ENCODE measurements around the gene SLC8A1.

Gene SLC8A1

GRCh38 chr2:40285391-40285790 lies 166.5 kb downstream of the SLC8A1 start:
- no peak for DNase-seq (ENCODE audit: low spot score)
- Histone ChIP-seq H3K4me3 (no peak overlapping the region), H3K27ac (no peak overlapping the region)
- TF ChIP-seq CTCF (IDR thresholded peaks at IDR 0.05), result no peak

GRCh38 chr2:40284797-40285196 lies 167.1 kb downstream of the SLC8A1 start:
- no peak overlapping the region for H3K27ac ChIP-seq
- DNase-seq (ENCODE audit: low spot score), result no peak
- no peak for TF ChIP-seq CTCF (IDR thresholded peaks at IDR 0.05)
- H3K4me3 ChIP-seq, result no peak overlapping the region

GRCh38 chr2:40283111-40283909 lies 168.6 kb downstream of the SLC8A1 start:
- no peak for TF ChIP-seq CTCF (IDR thresholded peaks at IDR 0.05)
- DNase-seq (ENCODE audit: low spot score), result no peak
- peak overlapping the region; percentile 64 for H3K4me3 ChIP-seq
- peak overlapping the region; percentile 12 to 84 for H3K27ac ChIP-seq

GRCh38 chr2:40282428-40282827 lies 169.5 kb downstream of the SLC8A1 start:
- DNase-seq (ENCODE audit: low spot score), result no peak
- H3K27ac ChIP-seq, result peak overlapping the region; percentile 12 to 84
- no peak for TF ChIP-seq CTCF (IDR thresholded peaks at IDR 0.05)
- peak overlapping the region; percentile 64 for H3K4me3 ChIP-seq

GRCh38 chr2:40281021-40281940 lies 170.6 kb downstream of the SLC8A1 start:
- Histone ChIP-seq H3K27ac (peak overlapping the region; percentile 62 to 84), H3K4me3 (peak overlapping the region; percentile 5)
- DNase-seq (ENCODE audit: low spot score), result no peak
- TF ChIP-seq CTCF (IDR thresholded peaks at IDR 0.05), result no peak

- peak overlapping the region in 1 of 2 donors; percentile 35 for H3K27ac ChIP-seq
- DNase-seq (ENCODE audit: low spot score), result no peak
- TF ChIP-seq CTCF (IDR thresholded peaks at IDR 0.05), result no peak
- peak overlapping the region; percentile 39 for H3K4me3 ChIP-seq
Measured at GRCh38 chr2:40279482-40279881, 172.4 kb downstream of the SLC8A1 start.

All from coronary artery (tissue), 2 donors.